GM12878 (cell line): Measurements from ENCODE around the gene NHSL1. TPM values are rescaled to one million over a fixed set of nuclear protein-coding genes. Genes with fewer than 3 reads are reported as not detected.

Source experiments
- CREB1 ChIP-seq: IDR thresholded peaks from 2 replicates; pipeline ENCODE4 v1.6.1; 2012; ENCODE audit warnings: low read depth, mild to moderate bottlenecking, inconsistent platforms
- E2F4 ChIP-seq: IDR thresholded peaks from 2 replicates; pipeline ENCODE4 v1.6.1; 2012; ENCODE audit warnings: low read depth, low read length, improper control_type of control experiment
- ELK1 ChIP-seq: IDR thresholded peaks from 2 replicates; pipeline ENCODE4 v1.6.1; 2012; ENCODE audit warnings: low read depth, low read length, improper control_type of control experiment
- HDAC2 ChIP-seq: fragments of 200-600 bp; sonication (generic); IDR thresholded peaks from 2 replicates; pipeline ENCODE4 v1.6.1; 2017
- IKZF2 ChIP-seq, 2 experiments: fragments of 450-650 bp; IDR thresholded peaks; 2 replicates each; pipeline ENCODE4 v1.6.1; 2017; ENCODE audit warnings: mild to moderate bottlenecking in 2 of 2, moderate library complexity in 2 of 2
- MYB ChIP-seq: fragments of 150-350 bp; IDR thresholded peaks from 2 replicates; pipeline ENCODE4 v1.6.1; 2014; ENCODE audit warnings: mild to moderate bottlenecking, low read depth, low read length, borderline replicate concordance
- MYC ChIP-seq: IDR thresholded peaks from 2 replicates; pipeline ENCODE4 v1.6.1; 2011; ENCODE audit warnings: mild to moderate bottlenecking, low read length, moderate library complexity, inconsistent platforms; ENCODE audit not compliant: insufficient read depth, insufficient replicate concordance, insufficient read length, severe bottlenecking
- NFIC ChIP-seq: IDR thresholded peaks from 2 replicates; pipeline ENCODE4 v1.6.1; 2012; ENCODE audit warnings: low read depth, mild to moderate bottlenecking, inconsistent platforms, low read length, moderate library complexity
- NR2C1 ChIP-seq: fragments of 450-650 bp; IDR thresholded peaks from 2 replicates; pipeline ENCODE4 v1.6.1; 2017; ENCODE audit warnings: antibody characterized with exemption, mild to moderate bottlenecking, moderate library complexity
- PAX5 ChIP-seq: IDR thresholded peaks from 2 replicates; pipeline ENCODE4 v1.6.1; 2011; ENCODE audit warnings: low read depth, low read length, borderline replicate concordance
- PKNOX1 ChIP-seq: fragments of 450-650 bp; IDR thresholded peaks from 2 replicates; pipeline ENCODE4 v1.6.1; 2016; ENCODE audit warnings: mild to moderate bottlenecking
- POLR2AphosphoS2 ChIP-seq: IDR thresholded peaks from 2 replicates; pipeline ENCODE4 v1.6.1; 2011; ENCODE audit warnings: low read depth, mild to moderate bottlenecking, low read length, improper control_type of control experiment, moderate library complexity
- RCOR1 ChIP-seq: conservative IDR thresholded peaks from 2 replicates; pipeline ENCODE4 v1.6.1; 2012; ENCODE audit warnings: low read depth, low read length, improper control_type of control experiment
- SMAD5 ChIP-seq: IDR thresholded peaks from 2 replicates; pipeline ENCODE4 v1.6.1; 2016; ENCODE audit warnings: antibody characterized with exemption, low read depth
- SREBF2 ChIP-seq: IDR thresholded peaks from 2 replicates; pipeline ENCODE4 v1.6.1; 2012; ENCODE audit warnings: mild to moderate bottlenecking, low read length
- TARDBP ChIP-seq: IDR thresholded peaks from 2 replicates; pipeline ENCODE4 v1.6.1; 2016; ENCODE audit warnings: borderline replicate concordance
- ZBTB4 ChIP-seq: fragments of 450-650 bp; formaldehyde crosslinking; IDR thresholded peaks from 2 replicates; pipeline ENCODE4 v1.4.0; 2022; ENCODE audit warnings: mild to moderate bottlenecking, moderate library complexity
- ZNF207 ChIP-seq: fragments of 450-650 bp; IDR thresholded peaks from 2 replicates; pipeline ENCODE4 v1.6.1; 2014; ENCODE audit warnings: antibody characterized with exemption, mild to moderate bottlenecking, borderline replicate concordance
- ZNF217 ChIP-seq: fragments of 450-650 bp; IDR thresholded peaks from 2 replicates; pipeline ENCODE4 v1.6.1; 2017; ENCODE audit warnings: antibody characterized with exemption, mild to moderate bottlenecking
- ZNF24 ChIP-seq: fragments of 450-650 bp; IDR thresholded peaks from 2 replicates; pipeline ENCODE4 v1.6.1; 2017; ENCODE audit warnings: antibody characterized with exemption, mild to moderate bottlenecking
- ZNF592 ChIP-seq: fragments of 450-650 bp; IDR thresholded peaks from 2 replicates; pipeline ENCODE4 v1.6.1; 2017; ENCODE audit warnings: mild to moderate bottlenecking, moderate library complexity
- polyA plus RNA-seq, 11 experiments: library from polyadenylated mRNA; depleted of rRNA in 4 of 11; unstranded in 6 of 11; stranded (reverse) in 5 of 11; fragments of >200 nt; fragmentation: Nextera tagmentation in 4 of 11; fragmentation: Illumina TruSeq in 1 of 11; extraction: Ambion mirVana in 4 of 11; extraction: Trizol in 1 of 11; gene quantifications; 1 replicate in 1 of 11; 2 replicates in 10 of 11; pipeline versions ENCODE4 v1.2.1 to v1.2.3, GENCODE V29; 2011 to 2016; ENCODE audit warnings: inconsistent platforms in 2 of 11, missing spikeins in 2 of 11, low read depth in 1 of 11
- total RNA-seq, 4 experiments: library from RNA; depleted of rRNA in 3 of 4; stranded (reverse); fragments of >200 nt in 3 of 4; fragmentation: Illumina TruSeq in 1 of 4; extraction: Trizol in 1 of 4; gene quantifications; 2 replicates each; pipeline versions ENCODE4 v1.2.1 to v1.2.3, GENCODE V29; 2013 to 2021

The NHSL1 gene
- total and polyA plus RNA-seq, 10 of the 15 experiments (the other 5 are each of a cell fraction or from before 2014, with no cell fraction given), result 0.26 to 14.1 (median 0.90) TPM

GRCh38 chr6:138455746-138456400, 43.4 kb downstream of the NHSL1 start (continued):
- TF ChIP-seq ZNF592 (no peak), RCOR1 (no peak; the same call in 1 of the 2 replicates), MYC (no peak), PAX5 (peak; percentile 48; the same call in 1 of the 2 replicates), NFIC (peak; percentile 70), SREBF2 (no peak), CREB1 (0 out of 2 replicates have a peak, but pooled peaks have one; percentile 17), PKNOX1 (peak; percentile 71), ZBTB4 (CRISPR knock-in tag) (no peak), E2F4 (no peak), ZNF217 (peak; percentile 76; the same call in 1 of the 2 replicates), ZNF24 (no peak), POLR2AphosphoS2 (no peak), ELK1 (no peak), ZNF207 (no peak), HDAC2 (no peak), MYB (no peak), NR2C1 (no peak), SMAD5 (no peak), TARDBP (no peak), IKZF2 (IDR thresholded peaks at IDR 0.05) (peak; percentile 88 to 90)
